Dermis blood vessel endothelial cell (primary cell): ENCODE results near the gene KIF17. TPM values are rescaled to one million over a fixed set of nuclear protein-coding genes. Genes with fewer than 3 reads are reported as not detected.
A peak's percentile ranks its signal among the peaks of the same experiment; 100 is the strongest.

Source experiments
- DNase-seq: peaks from one replicate; pipeline ENCODE4 v3.0.0; 2010
- total RNA-seq: library from RNA; depleted of rRNA; stranded (reverse); fragments of >200 nt; gene quantifications from 2 replicates; pipeline ENCODE4 v1.2.3, GENCODE V29; 2014

KIF17 gene
- total RNA-seq, 1 donor from 2014 or later, result 32.3 TPM

GRCh38 chr1:20709868-20710267 lies 7.9 kb downstream of the KIF17 start:
- no peak for DNase-seq

- DNase-seq, result no peak
Measured at GRCh38 chr1:20708891-20709290, 8.9 kb downstream of the KIF17 start.

- no peak for DNase-seq
Measured at GRCh38 chr1:20708057-20708456, 9.8 kb downstream of the KIF17 start.

GRCh38 chr1:20706841-20707240 lies 11.0 kb downstream of the KIF17 start:
- no peak for DNase-seq

GRCh38 chr1:20705203-20705755 lies 12.5 kb downstream of the KIF17 start:
- no peak for DNase-seq

GRCh38 chr1:20704390-20705202 lies 13.2 kb downstream of the KIF17 start:
- no peak for DNase-seq

GRCh38 chr1:20703124-20703756 lies 14.6 kb downstream of the KIF17 start:
- DNase-seq, result no peak

GRCh38 chr1:20702416-20702815 lies 15.4 kb downstream of the KIF17 start:
- DNase-seq, result peak; percentile 49

- no peak for DNase-seq
Measured at GRCh38 chr1:20701847-20702246, 16.0 kb downstream of the KIF17 start.

GRCh38 chr1:20701446-20701845 lies 16.4 kb downstream of the KIF17 start:
- DNase-seq, result no peak

GRCh38 chr1:20700636-20701215 lies 17.1 kb downstream of the KIF17 start:
- DNase-seq, result peak; percentile 31

- no peak for DNase-seq
Measured at GRCh38 chr1:20699558-20699957, 18.2 kb downstream of the KIF17 start.

- DNase-seq, result no peak
Measured at GRCh38 chr1:20698195-20698910, 19.5 kb downstream of the KIF17 start.

- DNase-seq, result no peak
Measured at GRCh38 chr1:20697563-20697962, 20.2 kb downstream of the KIF17 start.

GRCh38 chr1:20696397-20697333 lies 21.1 kb downstream of the KIF17 start:
- DNase-seq, result peak; percentile 92

- DNase-seq, result no peak
Measured at GRCh38 chr1:20695515-20695914, 22.3 kb downstream of the KIF17 start.

- DNase-seq, result no peak
Measured at GRCh38 chr1:20693623-20694022, 24.2 kb downstream of the KIF17 start.

- no peak for DNase-seq
Measured at GRCh38 chr1:20691872-20692271, 25.9 kb downstream of the KIF17 start.

GRCh38 chr1:20689645-20690056 lies 28.2 kb downstream of the KIF17 start:
- DNase-seq, result no peak

- DNase-seq, result no peak
Measured at GRCh38 chr1:20686883-20687725, 30.7 kb downstream of the KIF17 start.

- DNase-seq, result no peak
Measured at GRCh38 chr1:20685741-20686140, 32.1 kb downstream of the KIF17 start.
